ENCODE measurements around the gene MLLT10.

Gene MLLT10

GRCh38 chr10:21655236-21655635, 121.2 kb downstream of the MLLT10 start:
- no peak for DNase-seq

GRCh38 chr10:21655687-21656086, 121.7 kb downstream of the MLLT10 start:
- DNase-seq, result no peak

- no peak for DNase-seq
These were observed 127.1 kb downstream of the MLLT10 start for GRCh38 chr10:21661087-21661486.

GRCh38 chr10:21661935-21662334, 127.9 kb downstream of the MLLT10 start:
- DNase-seq, result no peak

GRCh38 chr10:21662635-21663034, 128.6 kb downstream of the MLLT10 start:
- DNase-seq, result no peak

GRCh38 chr10:21668831-21669230, 134.8 kb downstream of the MLLT10 start:
- no peak for DNase-seq

GRCh38 chr10:21670391-21670790, 136.4 kb downstream of the MLLT10 start:
- no peak for DNase-seq

GRCh38 chr10:21673668-21674067, 139.6 kb downstream of the MLLT10 start:
- DNase-seq, result no peak

GRCh38 chr10:21675157-21675796, 141.2 kb downstream of the MLLT10 start:
- no peak for DNase-seq

- no peak for DNase-seq
These were observed 143.5 kb downstream of the MLLT10 start for GRCh38 chr10:21677551-21677950.

- DNase-seq, result no peak
These were observed 147.1 kb downstream of the MLLT10 start for GRCh38 chr10:21681156-21681555.

GRCh38 chr10:21687266-21688008, 153.4 kb downstream of the MLLT10 start:
- no peak for DNase-seq

- DNase-seq, result no peak
These were observed 153.9 kb downstream of the MLLT10 start for GRCh38 chr10:21688009-21688332.

- DNase-seq, result no peak
These were observed 154.8 kb downstream of the MLLT10 start for GRCh38 chr10:21688870-21689269.

- DNase-seq, result no peak
These were observed 155.8 kb downstream of the MLLT10 start for GRCh38 chr10:21689881-21690280.

GRCh38 chr10:21692916-21693315, 158.9 kb downstream of the MLLT10 start:
- no peak for DNase-seq

- DNase-seq, result no peak
These were observed 159.4 kb downstream of the MLLT10 start for GRCh38 chr10:21693418-21693817.

- DNase-seq, result no peak
These were observed 160.6 kb downstream of the MLLT10 start for GRCh38 chr10:21694631-21695030.

- DNase-seq, result no peak
These were observed 162.3 kb downstream of the MLLT10 start for GRCh38 chr10:21696302-21696701.

GRCh38 chr10:21699575-21699974, 165.5 kb downstream of the MLLT10 start:
- DNase-seq, result no peak

- DNase-seq, result no peak
These were observed 166.4 kb downstream of the MLLT10 start for GRCh38 chr10:21700474-21700873.

- DNase-seq, result no peak
These were observed 168.6 kb downstream of the MLLT10 start for GRCh38 chr10:21702633-21703111.

GRCh38 chr10:21705142-21705827, 171.3 kb downstream of the MLLT10 start:
- no peak for DNase-seq

GRCh38 chr10:21705828-21706176, 171.8 kb downstream of the MLLT10 start:
- DNase-seq, result no peak

Data from NCI-H510A (cell line).